ENCODE data around the gene GRM1.

GRM1 gene

GRCh38 chr6:146028851-146029572, at the start of gene GRM1:
Gene GRM1, plus strand, starts transcription at chr6:146029062. Its CDS starts 456 bp downstream, at chr6:146029518.
- H3K27me3 Mint-ChIP-seq, result peaks cover 47 to 54% of the 10 kb centered on the region in 2 donors
- peaks cover 3 to 20% of the 10 kb centered on the region in 2 donors for H3K4me1 Mint-ChIP-seq
- no peak within 1 kb of the TSS for H3K4me3 Mint-ChIP-seq
- H3K9me3 Mint-ChIP-seq, result peaks cover 2 to 7% of the 10 kb centered on the region in 2 donors
- no peaks in the 10 kb centered on the region for H3K36me3 Mint-ChIP-seq
- DNase-seq (no peak), ATAC-seq (replicated peaks) (no peak)
- H3K27ac Mint-ChIP-seq, result no peak within 1 kb of the TSS

DNA sequence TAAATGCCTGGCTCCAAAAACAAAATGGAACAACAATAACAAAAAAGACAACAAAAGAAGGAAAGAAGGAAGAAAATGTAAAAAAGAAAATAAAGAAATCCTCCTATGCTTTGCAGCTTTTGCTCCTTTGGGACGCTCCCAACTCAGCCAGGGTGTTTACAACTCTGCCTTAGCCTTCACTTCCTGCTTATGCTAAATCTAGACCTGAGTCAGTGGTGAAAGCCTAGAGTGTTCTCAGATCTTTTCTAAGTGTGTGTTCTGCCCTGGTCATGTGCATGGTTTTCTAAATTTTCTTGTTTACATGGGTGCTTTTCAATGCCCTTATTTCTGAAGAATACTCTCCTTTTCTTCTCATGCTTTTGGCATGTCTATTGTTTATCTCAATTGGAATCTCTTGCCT, 19.5 kb upstream of the GRM1 start:
- Mint-ChIP-seq H3K27me3 (no peaks in the 10 kb centered on the region), H3K4me1 (no peaks in the 10 kb centered on the region), H3K36me3 (peaks cover 0 to 2% of the 10 kb centered on the region in 2 donors), H3K9me3 (peaks cover 3 to 14% of the 10 kb centered on the region in 2 donors), H3K27ac (no peak overlapping the region), H3K4me3 (no peak overlapping the region)
- ATAC-seq (replicated peaks) (no peak), DNase-seq (no peak)

- Mint-ChIP-seq H3K36me3 (peaks cover 0 to 2% of the 10 kb centered on the region in 2 donors), H3K27ac (no peak overlapping the region), H3K4me3 (no peak overlapping the region), H3K4me1 (no peaks in the 10 kb centered on the region), H3K9me3 (peaks cover under 1 to 6% of the 10 kb centered on the region in 2 donors), H3K27me3 (peaks cover 4 to 5% of the 10 kb centered on the region in 2 donors)
- DNase-seq (no peak), ATAC-seq (replicated peaks) (no peak)
Measured at GRCh38 chr6:146014233-146014632, 14.6 kb upstream of the GRM1 start.

DNA sequence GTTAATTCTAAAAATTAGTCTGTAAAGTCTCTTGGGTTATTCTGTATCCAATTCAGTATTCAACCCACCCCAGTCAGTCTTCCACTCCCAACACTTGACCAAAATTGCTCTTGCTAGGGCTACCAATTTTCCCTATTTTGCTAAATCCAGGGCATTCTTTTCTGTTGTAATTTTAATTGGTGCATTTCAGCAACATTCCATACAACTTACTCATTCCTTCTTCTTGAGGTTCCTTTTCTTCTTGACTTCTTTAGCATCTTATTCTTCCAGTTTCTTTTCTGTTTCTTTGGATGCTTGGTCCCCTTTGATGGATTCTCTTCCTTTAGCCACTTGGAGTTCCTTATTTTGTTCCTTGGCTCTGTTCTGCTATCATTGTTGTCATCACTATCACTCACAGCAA, 11.2 kb upstream of the GRM1 start:
- peaks cover 4 to 10% of the 10 kb centered on the region in 2 donors for H3K27me3 Mint-ChIP-seq

GRCh38 chr6:146026873-146027272, 2.0 kb upstream of the GRM1 start:
- no peak overlapping the region for H3K27ac Mint-ChIP-seq
- no peak for DNase-seq
- peaks cover 3 to 20% of the 10 kb centered on the region in 2 donors for H3K4me1 Mint-ChIP-seq
- H3K9me3 Mint-ChIP-seq, result peaks cover 8 to 9% of the 10 kb centered on the region in 2 donors
- H3K4me3 Mint-ChIP-seq, result no peak overlapping the region
- ATAC-seq (replicated peaks), result no peak
- H3K27me3 Mint-ChIP-seq, result peaks cover 56 to 66% of the 10 kb centered on the region in 2 donors
- H3K36me3 Mint-ChIP-seq, result no peaks in the 10 kb centered on the region

More for the DNA sequence above, 11.2 kb upstream of the GRM1 start:
- ATAC-seq (replicated peaks) (no peak), DNase-seq (no peak)
- Mint-ChIP-seq H3K9me3 (no peaks in the 10 kb centered on the region), H3K36me3 (no peaks in the 10 kb centered on the region), H3K4me1 (no peaks in the 10 kb centered on the region), H3K27ac (no peak overlapping the region), H3K4me3 (no peak overlapping the region)

GRCh38 chr6:146027586-146028251, 1.1 kb upstream of the GRM1 start:
- DNase-seq (no peak), ATAC-seq (replicated peaks) (no peak)
- Mint-ChIP-seq H3K9me3 (peaks cover 8 to 9% of the 10 kb centered on the region in 2 donors), H3K4me1 (peaks cover 3 to 20% of the 10 kb centered on the region in 2 donors), H3K4me3 (no peak overlapping the region), H3K27ac (no peak overlapping the region), H3K36me3 (no peaks in the 10 kb centered on the region), H3K27me3 (peaks cover 56 to 66% of the 10 kb centered on the region in 2 donors)

- Mint-ChIP-seq H3K4me1 (peaks cover 3 to 20% of the 10 kb centered on the region in 2 donors), H3K9me3 (peaks cover 4 to 9% of the 10 kb centered on the region in 2 donors), H3K4me3 (no peak overlapping the region), H3K27me3 (peaks cover 50 to 60% of the 10 kb centered on the region in 2 donors), H3K27ac (no peak overlapping the region), H3K36me3 (no peaks in the 10 kb centered on the region)
- DNase-seq (no peak), ATAC-seq (replicated peaks) (no peak)
Measured at GRCh38 chr6:146028252-146028795, 538 bp upstream of the GRM1 start.

- no peaks in the 10 kb centered on the region for H3K36me3 Mint-ChIP-seq
- peaks cover under 1 to 2% of the 10 kb centered on the region in 2 donors for H3K9me3 Mint-ChIP-seq
- H3K4me3 Mint-ChIP-seq, result no peak overlapping the region
- no peak overlapping the region for H3K27ac Mint-ChIP-seq
- DNase-seq, result no peak
- ATAC-seq (replicated peaks), result no peak
- H3K4me1 Mint-ChIP-seq, result peaks cover 3 to 20% of the 10 kb centered on the region in 2 donors
- H3K27me3 Mint-ChIP-seq, result peaks cover 41 to 47% of the 10 kb centered on the region in 2 donors
Measured at GRCh38 chr6:146029573-146030184, 817 bp downstream of the GRM1 start.

DNA sequence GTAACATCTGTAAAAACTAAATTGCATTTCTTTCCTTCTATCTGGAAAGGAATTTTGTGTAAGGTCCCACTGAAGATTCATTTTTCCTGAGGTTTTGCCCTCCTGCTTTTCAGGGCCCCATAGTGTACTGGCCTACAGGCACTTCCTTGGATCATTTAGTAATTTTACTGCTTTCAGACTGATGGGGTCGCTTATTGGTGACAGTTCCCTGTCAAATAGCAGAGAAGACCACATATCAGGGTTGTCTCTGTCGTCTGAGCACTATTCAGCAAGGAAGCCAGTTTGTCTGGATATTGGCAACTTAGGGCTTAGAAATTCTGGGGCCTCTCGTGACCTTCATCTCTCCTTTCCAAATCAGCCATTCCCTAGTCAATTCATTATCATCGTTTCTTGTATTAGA, 3.5 kb downstream of the GRM1 start:
- peaks cover 3 to 18% of the 10 kb centered on the region in 2 donors for H3K4me1 Mint-ChIP-seq
- DNase-seq (no peak), ATAC-seq (replicated peaks) (no peak)
- H3K9me3 Mint-ChIP-seq, result peaks cover 0 to 2% of the 10 kb centered on the region in 2 donors
- no peaks in the 10 kb centered on the region for H3K36me3 Mint-ChIP-seq
- no peak overlapping the region for H3K4me3 Mint-ChIP-seq
- no peak overlapping the region for H3K27ac Mint-ChIP-seq
- peaks cover 28 to 32% of the 10 kb centered on the region in 2 donors for H3K27me3 Mint-ChIP-seq

- DNase-seq (no peak), ATAC-seq (replicated peaks) (no peak)
- Mint-ChIP-seq H3K36me3 (no peaks in the 10 kb centered on the region), H3K4me1 (no peaks in the 10 kb centered on the region), H3K27me3 (no peaks in the 10 kb centered on the region), H3K4me3 (no peak overlapping the region), H3K27ac (no peak overlapping the region), H3K9me3 (peaks cover 16 to 18% of the 10 kb centered on the region in 2 donors)
Measured at GRCh38 chr6:146040360-146040759, 11.5 kb downstream of the GRM1 start.

DNA sequence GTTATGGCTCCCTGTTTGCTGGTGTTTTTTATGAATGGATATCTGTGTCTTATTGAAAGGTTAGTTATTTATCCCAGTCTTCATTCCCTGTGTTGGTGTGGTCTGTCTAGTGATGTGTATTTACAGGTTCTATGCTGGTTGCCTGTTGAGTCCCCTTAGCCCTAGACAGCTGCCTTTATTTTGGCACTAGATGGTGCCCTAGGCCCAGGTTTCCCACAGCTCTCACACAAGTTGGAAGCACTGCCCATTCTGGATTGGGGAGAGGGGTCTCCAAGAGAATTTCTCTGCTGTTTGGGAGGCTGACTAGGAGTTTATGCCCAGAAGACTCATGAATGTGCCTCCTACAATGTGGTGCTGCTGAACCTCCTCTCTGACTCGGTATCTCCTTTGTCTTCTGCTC, 12.4 kb downstream of the GRM1 start:
- no peak for DNase-seq

DNA sequence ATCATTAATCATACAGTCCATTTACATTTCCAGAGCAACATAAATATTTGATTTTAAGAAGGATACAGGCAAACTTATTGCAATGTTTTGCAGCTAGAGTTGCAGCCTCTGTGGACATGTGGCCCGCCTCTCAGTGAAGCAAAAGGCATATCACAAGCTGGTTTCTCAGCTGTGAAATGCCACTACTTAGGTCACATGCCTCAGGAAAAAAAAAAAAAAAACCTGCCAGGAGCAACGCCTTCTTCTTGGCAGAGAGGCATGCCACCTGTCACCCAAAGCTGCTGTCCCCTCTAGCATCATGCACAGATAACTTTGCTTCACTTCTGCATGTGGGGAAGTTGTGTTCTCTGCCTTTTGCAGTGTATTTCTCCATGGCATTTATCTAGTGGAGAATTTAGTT, 18.5 kb downstream of the GRM1 start:
- Mint-ChIP-seq H3K27me3 (peaks cover 0 to 5% of the 10 kb centered on the region in 2 donors), H3K4me3 (no peak overlapping the region), H3K36me3 (no peaks in the 10 kb centered on the region), H3K9me3 (peaks cover 4 to 5% of the 10 kb centered on the region in 2 donors), H3K4me1 (no peaks in the 10 kb centered on the region), H3K27ac (no peak overlapping the region)
- DNase-seq, result no peak
- ATAC-seq (replicated peaks), result no peak

More for the DNA sequence above, 12.4 kb downstream of the GRM1 start:
- Mint-ChIP-seq H3K27me3 (no peaks in the 10 kb centered on the region), H3K36me3 (no peaks in the 10 kb centered on the region), H3K9me3 (peaks cover 16 to 18% of the 10 kb centered on the region in 2 donors), H3K4me3 (no peak overlapping the region), H3K4me1 (no peaks in the 10 kb centered on the region), H3K27ac (no peak overlapping the region)
- ATAC-seq (replicated peaks), result no peak

DNA sequence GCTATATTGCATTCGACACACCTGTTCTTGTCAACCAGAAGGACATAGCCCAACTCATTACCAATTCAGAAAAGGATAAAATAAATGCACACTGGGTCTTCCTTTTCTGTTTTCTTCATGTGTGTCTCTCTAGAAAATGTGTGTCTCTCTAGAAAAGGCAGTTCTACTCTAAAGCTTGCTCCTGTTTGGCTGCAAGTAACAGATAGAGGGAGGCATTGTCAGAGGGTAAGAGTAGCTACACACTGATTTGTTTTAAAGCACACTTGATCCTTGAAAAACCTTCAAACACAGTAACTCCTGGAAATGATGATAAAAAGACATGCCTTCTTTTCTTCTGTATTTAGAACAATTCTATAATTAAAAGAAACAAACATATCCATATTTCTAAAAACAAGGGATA, 21.3 kb downstream of the GRM1 start:
- Mint-ChIP-seq H3K4me3 (no peak overlapping the region), H3K4me1 (no peaks in the 10 kb centered on the region), H3K27me3 (peaks cover 0 to 5% of the 10 kb centered on the region in 2 donors), H3K27ac (no peak overlapping the region), H3K9me3 (peaks cover 4 to 5% of the 10 kb centered on the region in 2 donors), H3K36me3 (no peaks in the 10 kb centered on the region)
- DNase-seq (no peak), ATAC-seq (replicated peaks) (no peak)

- DNase-seq, result no peak
- H3K27me3 Mint-ChIP-seq, result no peaks in the 10 kb centered on the region
- H3K9me3 Mint-ChIP-seq, result peaks cover 1 to 5% of the 10 kb centered on the region in 2 donors
- H3K36me3 Mint-ChIP-seq, result no peaks in the 10 kb centered on the region
- no peaks in the 10 kb centered on the region for H3K4me1 Mint-ChIP-seq
- no peak overlapping the region for H3K4me3 Mint-ChIP-seq
- no peak overlapping the region for H3K27ac Mint-ChIP-seq
- no peak for ATAC-seq (replicated peaks)
Measured at GRCh38 chr6:146056506-146056905, 27.6 kb downstream of the GRM1 start.

All from stimulated activated naive B cell treated with anti-CD40 and anti-IgM and Interleukin-4, amounts not matched to agents 10 μg/mL and 1 μg/mL and 100 μg/mL, for 72 hours (primary cell).